Kidney capillary endothelial cell (primary cell): ENCODE results near the gene ME1.

Source experiments
- DNase-seq: peaks from one replicate; pipeline ENCODE4 v3.0.0-alpha.2; 2018; ENCODE audit warnings: low spot score

Gene ME1

DNA sequence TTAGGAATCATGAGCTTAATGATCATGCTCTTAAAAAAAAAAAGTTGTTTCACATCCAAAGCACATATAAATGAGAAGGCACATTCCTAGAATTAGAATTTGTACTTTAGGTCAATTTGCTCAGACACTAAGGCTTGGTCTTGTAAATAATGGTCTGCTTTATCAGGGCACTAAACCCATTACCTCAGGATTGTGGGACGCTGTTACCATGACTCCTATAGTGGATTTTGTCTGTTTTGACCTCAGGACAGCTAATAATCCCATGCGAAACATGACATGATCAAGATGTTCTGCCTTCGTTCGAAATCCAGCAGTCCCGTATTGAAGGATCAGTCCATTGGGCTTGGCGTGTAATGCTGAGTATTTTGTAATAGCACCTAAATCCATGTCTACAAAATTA, 240.2 kb downstream of the ME1 start:
- DNase-seq, result no peak

- no peak for DNase-seq
These were observed 242.3 kb downstream of the ME1 start for GRCh38 chr6:83188501-83188900.

GRCh38 chr6:83185096-83185495, 245.8 kb downstream of the ME1 start:
- no peak for DNase-seq

DNA sequence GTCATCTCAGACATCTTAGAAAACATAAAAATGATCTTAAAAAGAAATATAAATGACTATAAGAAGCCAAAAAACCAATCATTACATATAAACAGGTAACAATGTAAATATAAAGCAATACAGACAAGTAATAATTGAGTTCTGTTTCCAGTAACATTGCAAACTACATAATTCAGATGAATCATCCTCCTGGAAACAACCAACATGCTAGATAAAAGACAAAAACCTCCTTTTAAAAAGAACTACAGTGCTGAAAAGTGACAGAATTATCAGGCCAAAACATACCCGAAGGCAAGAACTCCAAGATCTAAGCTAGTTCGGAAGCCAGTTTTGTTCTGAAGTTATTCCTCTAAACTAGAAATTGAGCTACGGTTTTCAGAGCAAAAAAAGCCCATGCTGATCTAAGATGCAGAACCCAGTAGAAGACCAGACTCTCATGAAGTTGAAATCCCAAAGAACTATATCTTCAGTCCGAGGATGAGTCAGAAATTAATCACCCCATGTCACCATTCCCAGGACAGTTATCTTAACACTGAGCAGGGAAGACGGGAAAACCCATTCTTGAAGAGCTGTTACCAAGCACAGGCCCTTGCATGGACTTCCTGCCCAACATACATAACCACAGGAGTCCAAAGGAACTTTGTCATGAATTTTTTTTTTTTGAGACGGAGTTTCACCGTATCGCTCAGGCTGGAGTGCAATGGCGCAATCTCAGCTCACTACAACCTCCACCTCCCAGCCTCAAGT, 247.6 kb downstream of the ME1 start:
- DNase-seq, result no peak

DNA sequence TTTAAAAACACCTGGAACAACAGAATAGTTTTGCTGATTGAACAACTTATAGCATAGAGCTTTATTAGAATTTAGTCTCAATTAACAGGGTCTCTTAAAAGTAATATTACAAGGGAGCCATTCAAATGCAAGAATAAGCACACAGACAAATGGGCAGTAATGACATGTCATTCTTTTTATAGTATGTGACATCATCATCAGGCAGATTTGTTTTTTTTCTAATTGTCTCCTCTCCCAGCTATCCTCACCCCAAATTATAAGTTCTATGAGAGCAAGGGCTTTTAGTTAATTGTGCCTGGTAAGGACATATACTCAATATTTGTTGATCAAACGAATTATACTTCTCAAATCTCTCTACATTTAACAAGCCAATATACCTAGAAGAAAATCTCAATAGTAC, 248.7 kb downstream of the ME1 start:
- DNase-seq, result no peak

DNA sequence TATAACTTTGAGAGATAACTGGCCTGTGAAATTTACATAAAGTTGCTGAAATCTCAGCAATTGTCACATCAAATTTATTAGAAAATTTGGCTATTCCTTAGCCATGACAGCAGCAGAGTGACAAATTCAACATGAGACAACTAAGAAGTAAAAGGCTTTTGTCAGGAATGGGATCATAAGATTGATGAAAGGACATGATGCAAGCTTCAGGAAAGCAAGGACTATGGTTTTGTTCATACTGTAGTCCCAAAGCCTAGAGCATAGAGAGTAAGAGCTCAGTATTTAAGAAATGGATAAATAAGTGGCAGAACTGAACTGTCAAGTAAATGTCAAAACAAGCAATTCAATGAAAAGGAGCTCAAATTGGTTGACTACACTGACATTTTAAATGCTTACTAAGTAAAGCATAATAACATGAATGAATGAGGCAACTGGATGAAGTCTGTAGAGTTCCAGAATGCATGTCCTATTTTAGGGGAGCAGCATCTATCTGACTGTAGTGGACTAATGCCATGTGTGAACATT, 250.4 kb downstream of the ME1 start:
- no peak for DNase-seq

DNA sequence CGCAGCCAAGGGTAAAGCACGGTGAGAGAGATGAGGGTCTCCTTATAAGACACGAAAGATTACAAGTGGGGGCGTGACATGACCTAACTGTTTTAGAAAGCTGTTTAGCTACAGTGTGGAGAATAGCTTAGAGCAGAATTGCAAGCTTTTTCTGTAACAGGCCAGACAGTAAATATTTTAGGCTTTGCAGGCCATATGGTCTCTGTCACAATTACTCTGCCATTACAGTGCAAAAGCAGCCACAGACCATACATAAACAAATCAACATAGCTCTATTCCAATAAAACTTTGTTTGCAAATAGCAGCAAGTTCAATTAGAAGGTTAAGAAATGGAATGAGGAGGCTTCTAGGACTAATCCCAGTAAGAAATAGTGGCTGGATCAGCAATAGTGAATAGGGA, 254.6 kb downstream of the ME1 start:
- no peak for DNase-seq

DNA sequence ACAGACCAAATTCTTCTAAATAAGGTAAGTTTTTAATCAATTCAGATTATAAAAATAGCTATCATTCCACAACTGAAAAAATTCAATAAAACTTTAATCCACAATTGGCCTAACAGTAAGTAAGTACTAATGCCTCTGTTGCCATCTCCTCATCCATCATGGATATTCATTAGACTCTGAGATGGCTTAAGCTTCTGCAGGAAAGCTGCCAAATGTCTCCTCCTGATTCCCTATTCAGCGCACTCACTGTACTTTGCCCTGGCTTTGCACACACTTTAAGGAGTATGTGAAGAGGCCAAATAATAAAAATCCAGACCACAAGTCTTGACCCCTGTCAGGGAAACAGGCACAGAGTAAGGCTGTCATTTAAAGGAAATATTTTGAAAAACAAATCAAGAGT, 261.3 kb downstream of the ME1 start:
- no peak for DNase-seq

DNA sequence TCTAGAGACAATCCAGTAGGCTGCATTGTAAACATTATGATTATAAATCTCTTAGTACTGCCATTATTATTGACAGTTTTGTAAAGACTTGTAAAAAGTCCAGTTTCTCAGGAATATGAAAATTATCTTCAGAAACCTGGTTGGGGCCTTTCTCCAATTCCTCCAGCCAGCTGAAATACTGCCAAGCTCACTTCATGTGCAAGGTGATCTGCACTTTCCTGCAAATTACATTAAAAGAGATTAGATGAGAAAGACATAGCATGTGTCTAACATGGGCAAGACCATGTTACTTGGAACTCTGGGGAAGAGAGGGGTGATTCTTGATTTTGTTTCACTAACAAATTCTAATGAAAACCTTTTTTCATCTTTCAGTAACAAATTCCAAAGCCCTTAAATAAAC, 261.7 kb downstream of the ME1 start:
- DNase-seq, result no peak

- no peak for DNase-seq
These were observed 262.3 kb downstream of the ME1 start for GRCh38 chr6:83168556-83168955.

GRCh38 chr6:83167726-83168278, 263.0 kb downstream of the ME1 start:
- no peak for DNase-seq
